Caco-2 (cell line): ENCODE measurements around the gene EPHB1. TPM values are rescaled to one million over a fixed set of nuclear protein-coding genes. Genes with fewer than 3 reads are reported as not detected.

Experiments
- BruUV-seq: library from RNA; stranded (reverse); fragments of 400-500 nt; replicated peaks from 2 replicates; lab custom pipeline; 2021; lab: Mats Ljungman, UMichigan
- CTCF ChIA-PET: fragments of 300-600 bp; sonication (Branson Sonifier 250); formaldehyde crosslinking; loops from one replicate; lab custom pipeline; 2022; ENCODE audit warnings: antibody characterized with exemption; lab: Charles Lee
- POLR2A ChIA-PET: fragments of 300-600 bp; sonication (Branson Sonifier 250); formaldehyde crosslinking; loops from one replicate; lab custom pipeline; 2022; ENCODE audit warnings: antibody characterized with exemption; lab: Charles Lee
- DNase-seq, 2 experiments: peaks; one replicate each; pipeline versions ENCODE4 v3.0.0 to v3.0.0-alpha.2; 2020 to 2022
- H3K27me3 ChIP-seq: replicated peaks from 2 replicates; pipeline ENCODE4 v1.6.0; 2011; ENCODE audit warnings: low read length; ENCODE audit not compliant: control insufficient read depth, insufficient read depth
- H3K36me3 ChIP-seq: 2 replicates; pipeline ENCODE4 v1.5.1; 2011; ENCODE audit warnings: low read length; ENCODE audit not compliant: control insufficient read depth, insufficient read depth
- H3K4me1 ChIP-seq: fragments of 250-450 bp; sonication (Bioruptor Pico); 2 replicates; pipeline ENCODE4 v1.5.1; 2020; ENCODE audit warnings: mild to moderate bottlenecking
- H3K4me3 ChIP-seq: 2 replicates; pipeline ENCODE4 v1.5.1; 2011; ENCODE audit warnings: low read depth, mild to moderate bottlenecking, control low read depth, low read length
- H3K9me3 ChIP-seq: fragments of 250-450 bp; sonication (Bioruptor Pico); 2 replicates; pipeline ENCODE4 v1.5.1; 2020; ENCODE audit warnings: mild to moderate bottlenecking, moderate library complexity
- H3K27ac Mint-ChIP-seq: one replicate; pipeline ENCODE4 v1.8.0; 2022; ENCODE audit warnings: mixed read lengths; ENCODE audit not compliant: unreplicated experiment
- H3K27me3 Mint-ChIP-seq: one replicate; pipeline ENCODE4 v1.8.0; 2022; ENCODE audit warnings: mixed read lengths; ENCODE audit not compliant: insufficient read depth, unreplicated experiment
- H3K36me3 Mint-ChIP-seq: one replicate; pipeline ENCODE4 v1.8.0; 2022; ENCODE audit warnings: mild to moderate bottlenecking, mixed read lengths; ENCODE audit not compliant: insufficient read depth, unreplicated experiment
- H3K4me1 Mint-ChIP-seq: one replicate; pipeline ENCODE4 v1.8.0; 2022; ENCODE audit warnings: low read depth, mixed read lengths; ENCODE audit not compliant: unreplicated experiment
- H3K4me3 Mint-ChIP-seq: one replicate; pipeline ENCODE4 v1.8.0; 2022; ENCODE audit warnings: mild to moderate bottlenecking, moderate library complexity, mixed read lengths; ENCODE audit not compliant: unreplicated experiment
- H3K9me3 Mint-ChIP-seq: one replicate; pipeline ENCODE4 v1.8.0; 2022; ENCODE audit warnings: mixed read lengths; ENCODE audit not compliant: unreplicated experiment
- intact Hi-C: fragments of 100-400 bp; cut with micrococcal nuclease; formaldehyde crosslinking; loops from one replicate; pipeline ENCODE4 v1.10.0; 2022; ENCODE audit not compliant: unreplicated experiment
- total RNA-seq: library from RNA; stranded (reverse); gene quantifications from 2 replicates; pipeline ENCODE4 v1.2.3, GENCODE V29; 2022
- TF ChIP-seq, protein P1 (sequence below), 2 experiments: fragments of 200-600 bp in 1 of 2; IDR thresholded peaks; 1 replicate in 1 of 2; 2 replicates in 1 of 2; pipeline versions ENCODE4 v1.5.1 to v1.8.0; 2011 to 2022; ENCODE audit warnings: antibody characterized with exemption in 1 of 2, control low read depth in 1 of 2, inconsistent platforms in 1 of 2, low read depth in 1 of 2, low read length in 1 of 2, mild to moderate bottlenecking in 1 of 2, moderate library complexity in 1 of 2; ENCODE audit not compliant: insufficient read depth in 1 of 2, severe bottlenecking in 1 of 2, unreplicated experiment in 1 of 2

The EPHB1 gene
- total RNA-seq, 1 experiment from 2014 or later: 2.3 TPM

DNA sequence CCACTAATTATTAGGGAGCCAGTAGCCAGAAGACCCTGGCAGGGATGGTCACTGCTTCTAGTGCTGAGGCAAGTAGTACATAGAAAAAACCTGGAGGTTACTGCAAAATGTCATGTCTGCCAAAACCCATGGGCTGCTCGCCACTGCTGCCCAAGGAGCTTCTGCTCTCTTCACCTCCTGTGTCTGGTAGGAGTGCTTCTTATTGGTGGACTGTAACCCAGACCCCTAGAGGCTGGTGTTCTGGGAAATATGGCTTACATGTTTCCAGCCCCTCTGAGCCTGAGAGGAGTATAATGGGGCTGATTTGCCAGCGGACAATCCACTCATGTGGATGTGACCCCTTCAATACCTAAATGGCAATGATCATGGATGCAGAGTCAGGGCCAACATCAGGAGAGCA, 286.4 kb downstream of the EPHB1 start:
- Histone ChIP-seq H3K9me3 (no peaks in the 10 kb centered on the region), H3K4me1 (no peaks in the 10 kb centered on the region), H3K4me3 (no peak overlapping the region), H3K36me3 (no peaks in the 10 kb centered on the region), H3K27me3 (no peaks in the 10 kb centered on the region)
- CTCF ChIA-PET: no interaction called here
- TF ChIP-seq, protein P1, sequence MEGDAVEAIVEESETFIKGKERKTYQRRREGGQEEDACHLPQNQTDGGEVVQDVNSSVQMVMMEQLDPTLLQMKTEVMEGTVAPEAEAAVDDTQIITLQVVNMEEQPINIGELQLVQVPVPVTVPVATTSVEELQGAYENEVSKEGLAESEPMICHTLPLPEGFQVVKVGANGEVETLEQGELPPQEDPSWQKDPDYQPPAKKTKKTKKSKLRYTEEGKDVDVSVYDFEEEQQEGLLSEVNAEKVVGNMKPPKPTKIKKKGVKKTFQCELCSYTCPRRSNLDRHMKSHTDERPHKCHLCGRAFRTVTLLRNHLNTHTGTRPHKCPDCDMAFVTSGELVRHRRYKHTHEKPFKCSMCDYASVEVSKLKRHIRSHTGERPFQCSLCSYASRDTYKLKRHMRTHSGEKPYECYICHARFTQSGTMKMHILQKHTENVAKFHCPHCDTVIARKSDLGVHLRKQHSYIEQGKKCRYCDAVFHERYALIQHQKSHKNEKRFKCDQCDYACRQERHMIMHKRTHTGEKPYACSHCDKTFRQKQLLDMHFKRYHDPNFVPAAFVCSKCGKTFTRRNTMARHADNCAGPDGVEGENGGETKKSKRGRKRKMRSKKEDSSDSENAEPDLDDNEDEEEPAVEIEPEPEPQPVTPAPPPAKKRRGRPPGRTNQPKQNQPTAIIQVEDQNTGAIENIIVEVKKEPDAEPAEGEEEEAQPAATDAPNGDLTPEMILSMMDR (IDR thresholded peaks at IDR 0.05; ENCODE audit: insufficient read depth in 1 of 2, low read depth in 1 of 2, low read length in 1 of 2, severe bottlenecking in 1 of 2, unreplicated experiment in 1 of 2): no peak
- intact Hi-C loops: no loop called here
- Mint-ChIP-seq H3K27ac (no peak overlapping the region), H3K36me3 (no peaks in the 10 kb centered on the region), H3K27me3 (peaks cover 8% of the 10 kb centered on the region), H3K4me3 (no peak overlapping the region), H3K4me1 (no peaks in the 10 kb centered on the region), H3K9me3 (no peaks in the 10 kb centered on the region)
- no peak for DNase-seq
- POLR2A ChIA-PET: no interaction called here
- BruUV-seq: no TSS peak

- Mint-ChIP-seq H3K27me3 (peaks cover 8% of the 10 kb centered on the region), H3K9me3 (no peaks in the 10 kb centered on the region), H3K4me1 (no peaks in the 10 kb centered on the region), H3K27ac (no peak overlapping the region), H3K4me3 (no peak overlapping the region), H3K36me3 (no peaks in the 10 kb centered on the region)
- H3K27me3 ChIP-seq: no peaks in the 10 kb centered on the region
- H3K36me3 ChIP-seq: no peaks in the 10 kb centered on the region
- H3K4me3 ChIP-seq: no peak overlapping the region
- BruUV-seq: no TSS peak
- TF ChIP-seq, protein P1 (IDR thresholded peaks at IDR 0.05; ENCODE audit: insufficient read depth in 1 of 2, low read depth in 1 of 2, low read length in 1 of 2, severe bottlenecking in 1 of 2, unreplicated experiment in 1 of 2): no peak
- no peaks in the 10 kb centered on the region for H3K9me3 ChIP-seq
- H3K4me1 ChIP-seq: no peaks in the 10 kb centered on the region
- POLR2A ChIA-PET: no interaction called here
- CTCF ChIA-PET: no interaction called here
- DNase-seq: no peak
- intact Hi-C loops: no loop called here
These were observed 286.9 kb downstream of the EPHB1 start for GRCh38 chr3:135081856-135082434.

GRCh38 chr3:135082706-135083105, 287.6 kb downstream of the EPHB1 start:
- intact Hi-C loops: no loop called here
- POLR2A ChIA-PET: no interaction called here
- Histone ChIP-seq H3K4me3 (no peak overlapping the region), H3K27me3 (no peaks in the 10 kb centered on the region), H3K4me1 (no peaks in the 10 kb centered on the region), H3K9me3 (no peaks in the 10 kb centered on the region), H3K36me3 (no peaks in the 10 kb centered on the region)
- no peaks in the 10 kb centered on the region for H3K9me3 Mint-ChIP-seq
- H3K27ac Mint-ChIP-seq: no peak overlapping the region
- H3K4me3 Mint-ChIP-seq: no peak overlapping the region
- H3K27me3 Mint-ChIP-seq: peaks cover 8% of the 10 kb centered on the region
- CTCF ChIA-PET: interaction anchor here (0.7 kb wide), 1 partner anchor 13 kb away, joined by 9 read pairs; no protein-coding TSS in a partner anchor
- H3K36me3 Mint-ChIP-seq: no peaks in the 10 kb centered on the region
- TF ChIP-seq, protein P1 (IDR thresholded peaks at IDR 0.05; ENCODE audit: insufficient read depth in 1 of 2, low read depth in 1 of 2, low read length in 1 of 2, severe bottlenecking in 1 of 2, unreplicated experiment in 1 of 2): no peak
- no peaks in the 10 kb centered on the region for H3K4me1 Mint-ChIP-seq
- BruUV-seq: no TSS peak
- no peak for DNase-seq
